Fibroblast of skin of left biceps (primary cell): Measurements from ENCODE around the gene PCBD1.

ENCODE experiments used
- DNase-seq, 2 experiments: peaks; one replicate each; pipeline ENCODE4 v3.0.0-alpha.2; 2013; ENCODE audit warnings: low read depth in 2 of 2

Gene PCBD1

GRCh38 chr10:70917635-70918034 lies 29.3 kb upstream of the PCBD1 start:
- no peak for DNase-seq

- DNase-seq: no peak
Measured at GRCh38 chr10:70917226-70917625, 28.9 kb upstream of the PCBD1 start.

GRCh38 chr10:70916241-70916640 lies 27.9 kb upstream of the PCBD1 start:
- DNase-seq: no peak

GRCh38 chr10:70915806-70916205 lies 27.4 kb upstream of the PCBD1 start:
- DNase-seq: no peak

GRCh38 chr10:70915206-70915605 lies 26.8 kb upstream of the PCBD1 start:
- DNase-seq: no peak

- DNase-seq: no peak
Measured at GRCh38 chr10:70914316-70914864, 26.0 kb upstream of the PCBD1 start.

- DNase-seq: no peak
Measured at GRCh38 chr10:70913893-70914240, 25.5 kb upstream of the PCBD1 start.

GRCh38 chr10:70913191-70913892 lies 25.0 kb upstream of the PCBD1 start:
- DNase-seq: no peak

- DNase-seq: no peak
Measured at GRCh38 chr10:70912556-70912955, 24.2 kb upstream of the PCBD1 start.

GRCh38 chr10:70911386-70911785 lies 23.0 kb upstream of the PCBD1 start:
- DNase-seq: no peak

- DNase-seq: no peak
Measured at GRCh38 chr10:70910486-70911341, 22.3 kb upstream of the PCBD1 start.

- DNase-seq: no peak
Measured at GRCh38 chr10:70909326-70909935, 21.1 kb upstream of the PCBD1 start.

GRCh38 chr10:70908406-70909296 lies 20.3 kb upstream of the PCBD1 start:
- no peak for DNase-seq

GRCh38 chr10:70907637-70908405 lies 19.5 kb upstream of the PCBD1 start:
- no peak for DNase-seq

GRCh38 chr10:70906953-70907636 lies 18.7 kb upstream of the PCBD1 start:
- DNase-seq: no peak

GRCh38 chr10:70906031-70906783 lies 17.8 kb upstream of the PCBD1 start:
- DNase-seq: no peak

- no peak for DNase-seq
Measured at GRCh38 chr10:70905071-70906021, 17.0 kb upstream of the PCBD1 start.

- DNase-seq: peak in 1 of 2 experiments; percentile 18
Measured at GRCh38 chr10:70903262-70903921, 15.0 kb upstream of the PCBD1 start.
